ENCODE data around the gene STRN4. TPM values are rescaled to one million over a fixed set of nuclear protein-coding genes. Genes with fewer than 3 reads are reported as not detected.

Gene STRN4
- total and polyA plus RNA-seq, 2 donors from 2014 or later, result 31.5 to 74.9 TPM

- Histone ChIP-seq H3K9me3 (ENCODE audit: control insufficient read depth in 2 of 3, insufficient read depth in 1 of 3, low read length in 3 of 3) (no peaks in the 10 kb centered on the region), H3K9ac (ENCODE audit: low read length in 3 of 3) (peak overlapping the region in 1 of 3 donors; percentile 77), H3K27me3 (ENCODE audit: control insufficient read depth, insufficient read depth, low read length) (no peaks in the 10 kb centered on the region), H3K36me3 (ENCODE audit: control insufficient read depth in 2 of 3, insufficient read depth in 3 of 3, low read length in 3 of 3) (peaks cover 0 to 4% (median 2%) of the 10 kb centered on the region in 3 donors), H3K4me3 (ENCODE audit: low read length in 3 of 3) (peak overlapping the region; percentile 17 to 72 (median 61)), H3K27ac (ENCODE audit: low read depth in 2 of 2, low read length in 2 of 2) (peak overlapping the region; percentile 51 to 90), H3K4me1 (ENCODE audit: control insufficient read depth in 2 of 3, insufficient read depth in 2 of 3, low read depth in 1 of 3, low read length in 3 of 3) (peaks cover 3 to 29% (median 22%) of the 10 kb centered on the region in 3 donors)
- DNase-seq, result peak in 1 of 5 donors; percentile 37
- no peak for TF ChIP-seq CTCF (IDR thresholded peaks at IDR 0.05; ENCODE audit: borderline replicate concordance, extremely low read depth, insufficient read depth)
- no peak for FAIRE-seq
- intact Hi-C loops (cut with DNase I), result no loop called here
Measured at GRCh38 chr19:46785054-46785979, 39.1 kb upstream of the STRN4 start.

- TF ChIP-seq CTCF (IDR thresholded peaks at IDR 0.05; ENCODE audit: borderline replicate concordance, extremely low read depth, insufficient read depth), result no peak
- H3K27me3 ChIP-seq (ENCODE audit: control insufficient read depth, insufficient read depth, low read length), result no peaks in the 10 kb centered on the region
- peak overlapping the region; percentile 38 to 51 for H3K27ac ChIP-seq (ENCODE audit: low read depth in 2 of 2, low read length in 2 of 2)
- DNase-seq (peak; percentile 82 to 95 (median 84)), FAIRE-seq (no peak)
- intact Hi-C loops (cut with DNase I), result no loop called here
- H3K9me3 ChIP-seq (ENCODE audit: control insufficient read depth in 2 of 3, insufficient read depth in 1 of 3, low read length in 3 of 3), result no peaks in the 10 kb centered on the region
- H3K4me3 ChIP-seq (ENCODE audit: low read length in 3 of 3), result peak overlapping the region; percentile 17 to 72 (median 33)
- peaks cover 2 to 5% (median 2%) of the 10 kb centered on the region in 3 donors for H3K36me3 ChIP-seq (ENCODE audit: control insufficient read depth in 2 of 3, insufficient read depth in 3 of 3, low read length in 3 of 3)
- peak overlapping the region in 1 of 3 donors; percentile 37 for H3K9ac ChIP-seq (ENCODE audit: low read length in 3 of 3)
- H3K4me1 ChIP-seq (ENCODE audit: control insufficient read depth in 2 of 3, insufficient read depth in 2 of 3, low read depth in 1 of 3, low read length in 3 of 3), result peaks cover 3 to 29% (median 22%) of the 10 kb centered on the region in 3 donors
Measured at GRCh38 chr19:46784262-46785053, 38.2 kb upstream of the STRN4 start.

GRCh38 chr19:46783670-46784069 is 37.4 kb upstream of the STRN4 start:
- intact Hi-C loops (cut with DNase I), result no loop called here

More at GRCh38 chr19:46783670-46784069, 37.4 kb upstream of the STRN4 start:
- no peaks in the 10 kb centered on the region for H3K9me3 ChIP-seq (ENCODE audit: control insufficient read depth in 2 of 3, insufficient read depth in 1 of 3, low read length in 3 of 3)
- peaks cover 3 to 29% (median 22%) of the 10 kb centered on the region in 3 donors for H3K4me1 ChIP-seq (ENCODE audit: control insufficient read depth in 2 of 3, insufficient read depth in 2 of 3, low read depth in 1 of 3, low read length in 3 of 3)
- H3K27ac ChIP-seq (ENCODE audit: low read depth in 2 of 2, low read length in 2 of 2), result no peak overlapping the region
- FAIRE-seq (no peak), DNase-seq (peak in 4 of 5 donors; percentile 63 to 81 (median 70))
- H3K4me3 ChIP-seq (ENCODE audit: low read length in 3 of 3), result no peak overlapping the region
- no peaks in the 10 kb centered on the region for H3K27me3 ChIP-seq (ENCODE audit: control insufficient read depth, insufficient read depth, low read length)
- no peak overlapping the region for H3K9ac ChIP-seq (ENCODE audit: low read length in 3 of 3)
- no peak for TF ChIP-seq CTCF (IDR thresholded peaks at IDR 0.05; ENCODE audit: borderline replicate concordance, extremely low read depth, insufficient read depth)
- peaks cover 2 to 7% (median 4%) of the 10 kb centered on the region in 3 donors for H3K36me3 ChIP-seq (ENCODE audit: control insufficient read depth in 2 of 3, insufficient read depth in 3 of 3, low read length in 3 of 3)

Measured in kidney (tissue), 14 donors.